Activated gamma-delta T cell (primary cell): ENCODE data around the gene CDC42BPA.
"Not testable (repeated sequence)": the region's sequence is repeated elsewhere in the genome, so short reads cannot be mapped to it uniquely, and the experiment has no call there.

ENCODE experiments used
- DNase-seq: peaks from one replicate; lab custom pipeline; 2025; lab: John Stamatoyannopoulos, UW

The CDC42BPA gene

GRCh38 chr1:227068883-227069282 is 249.4 kb downstream of the CDC42BPA start:
- DNase-seq: no peak

GRCh38 chr1:227066999-227067398 is 251.3 kb downstream of the CDC42BPA start:
- no peak for DNase-seq

DNA sequence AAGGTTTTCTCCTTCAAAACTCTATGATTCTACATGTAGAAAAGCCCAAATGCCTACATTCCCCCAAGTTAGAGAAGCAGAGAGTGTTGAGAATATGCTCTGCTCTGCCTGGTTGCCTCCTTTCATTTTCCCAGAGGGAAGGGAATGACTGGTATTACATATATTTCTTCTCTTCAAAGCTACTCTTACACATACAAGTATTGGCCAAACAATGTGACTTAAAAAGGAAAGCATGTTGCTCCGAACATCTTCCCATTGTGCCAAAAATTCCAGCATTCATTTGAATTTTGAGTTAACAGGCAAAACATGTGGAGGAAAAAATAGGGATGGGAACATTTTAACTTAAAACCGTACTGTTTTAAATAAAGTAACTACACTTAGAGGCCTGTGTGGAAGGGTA is 253.0 kb downstream of the CDC42BPA start:
- no peak for DNase-seq

- DNase-seq: no peak
Observed at GRCh38 chr1:227062306-227062705, 256.0 kb downstream of the CDC42BPA start.

GRCh38 chr1:227059076-227059475 is 259.2 kb downstream of the CDC42BPA start:
- DNase-seq: no peak

DNA sequence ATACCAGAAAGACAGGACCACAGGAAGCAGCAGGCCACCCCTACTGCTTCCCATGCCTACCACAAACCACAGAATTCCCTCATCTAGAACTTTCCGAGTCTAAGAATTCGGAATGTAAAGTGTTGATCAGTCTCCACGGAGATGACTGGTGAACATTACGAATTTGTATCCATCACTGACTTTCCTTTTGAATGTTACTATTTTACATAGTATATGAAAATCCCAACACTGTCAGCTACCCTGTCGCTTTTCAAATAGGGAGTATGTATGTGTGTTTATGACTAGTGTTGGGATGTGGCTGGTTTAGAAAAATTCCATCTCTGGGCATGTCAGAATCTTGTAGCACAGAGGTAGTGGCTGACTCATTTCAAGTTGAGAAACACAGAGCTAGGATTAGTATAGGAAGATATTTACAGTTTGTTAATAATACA is 260.0 kb downstream of the CDC42BPA start:
- no peak for DNase-seq

DNA sequence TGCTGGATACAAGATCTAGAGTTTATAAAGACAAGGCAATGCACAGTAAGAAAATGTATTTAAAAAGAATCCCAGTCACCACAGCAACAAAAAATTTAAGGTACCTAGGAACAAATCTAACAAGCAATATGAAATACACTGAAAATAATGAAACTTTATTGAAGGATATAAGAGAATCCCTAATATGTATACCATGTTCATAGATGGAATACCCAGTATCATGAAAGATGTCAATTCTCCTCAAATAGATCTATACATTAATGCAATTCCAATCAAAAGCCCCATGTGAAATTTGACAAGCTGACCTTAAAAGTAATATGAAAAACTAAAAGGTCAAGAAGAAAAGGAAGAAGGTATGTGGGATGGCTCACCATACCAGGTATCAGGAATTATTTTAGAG is 269.0 kb downstream of the CDC42BPA start:
- no peak for DNase-seq

DNA sequence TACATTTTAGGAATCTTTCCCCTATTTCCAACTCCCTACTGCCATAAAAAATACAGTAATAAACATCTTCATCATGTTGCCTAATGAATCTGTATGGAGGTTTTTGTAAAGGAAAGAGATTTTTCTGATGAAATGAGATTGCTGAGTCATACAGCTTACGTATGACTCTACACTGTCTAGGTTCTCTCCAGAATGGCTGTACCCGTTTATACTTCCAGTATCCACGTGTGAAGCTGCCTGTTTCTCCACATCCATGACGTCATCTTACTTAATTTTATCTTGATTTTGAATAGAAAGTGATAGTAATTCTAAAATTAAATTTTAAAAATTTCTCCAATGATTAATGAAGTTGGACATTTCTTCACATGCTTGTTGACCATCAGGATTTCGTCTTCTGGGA is 274.5 kb downstream of the CDC42BPA start:
- no peak for DNase-seq

DNA sequence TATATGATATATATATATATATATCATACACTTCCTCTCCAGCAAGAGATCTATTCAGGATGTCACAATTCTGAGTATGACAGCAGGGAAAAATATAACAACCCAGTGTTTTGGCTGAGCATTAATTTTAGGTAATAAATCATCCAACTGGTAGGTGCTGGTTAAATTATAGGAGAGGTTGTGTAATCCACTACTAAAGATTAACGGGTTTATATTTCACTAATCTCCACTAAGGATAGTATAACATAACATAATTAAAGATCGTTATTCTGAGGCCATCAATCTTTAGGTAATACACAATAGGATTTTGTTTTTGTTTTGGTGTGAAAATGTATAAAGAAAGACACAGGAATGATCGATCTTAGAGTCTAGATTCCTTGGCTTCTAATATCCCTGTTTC is 276.0 kb downstream of the CDC42BPA start:
- DNase-seq: no peak

DNA sequence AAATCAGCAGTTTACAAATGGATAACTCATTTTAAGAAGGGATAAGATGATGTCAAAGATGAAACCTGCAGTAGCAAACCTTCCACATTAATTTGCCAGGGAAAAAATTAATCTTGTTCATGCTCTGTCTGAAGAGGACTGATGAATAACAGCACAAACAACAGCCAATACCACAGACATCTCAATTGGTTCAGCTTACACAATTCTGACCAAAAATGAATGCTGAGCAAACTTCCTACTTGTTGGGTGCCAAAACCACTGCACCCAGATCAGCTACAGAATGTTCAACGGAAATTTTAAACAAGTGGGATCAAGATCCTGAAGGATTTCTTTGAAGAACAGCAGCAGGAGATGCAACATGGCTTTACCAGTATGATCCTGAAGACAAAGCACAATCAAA is 279.9 kb downstream of the CDC42BPA start:
- DNase-seq: no peak

GRCh38 chr1:227037121-227037520 is 281.2 kb downstream of the CDC42BPA start:
- DNase-seq: no peak

DNA sequence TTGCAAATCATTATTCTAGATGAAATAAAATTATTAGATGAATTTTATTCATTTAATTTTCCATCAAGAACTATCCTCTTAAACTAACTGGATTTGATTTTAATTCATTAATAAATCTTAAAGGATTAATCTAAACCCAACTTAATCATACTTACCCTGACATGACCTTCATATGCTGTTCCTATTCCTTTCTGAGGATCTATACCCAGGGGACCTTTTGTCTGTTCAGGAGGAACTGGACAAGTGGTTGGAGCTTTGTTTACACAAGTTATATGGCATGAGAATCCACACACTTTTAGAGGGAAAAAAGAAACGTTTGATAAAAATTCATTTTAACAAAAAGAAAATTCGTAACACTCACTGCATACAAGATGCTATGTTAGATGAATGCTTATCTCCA is 283.0 kb downstream of the CDC42BPA start:
- no peak for DNase-seq

GRCh38 chr1:227033880-227034279 is 284.4 kb downstream of the CDC42BPA start:
- no peak for DNase-seq

DNA sequence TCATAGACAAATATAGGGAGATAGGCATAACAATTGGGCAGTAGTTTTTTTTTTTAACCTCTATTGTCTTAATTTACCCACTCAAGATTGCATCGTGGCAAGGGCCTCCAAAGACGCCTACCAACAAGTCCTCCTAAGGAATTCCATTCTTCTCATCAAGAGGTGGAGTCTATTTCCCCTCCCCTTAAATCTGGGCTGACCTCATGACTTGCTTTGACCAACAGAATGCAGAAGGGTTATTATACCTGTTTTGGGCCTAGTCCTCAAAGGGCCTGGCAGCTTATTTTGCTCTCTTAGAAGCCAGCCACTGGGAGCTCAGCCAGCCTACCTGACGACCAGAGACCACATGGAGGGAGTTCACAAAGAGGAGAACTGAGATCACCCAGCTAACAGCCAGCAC is 285.9 kb downstream of the CDC42BPA start:
- DNase-seq: no peak

DNA sequence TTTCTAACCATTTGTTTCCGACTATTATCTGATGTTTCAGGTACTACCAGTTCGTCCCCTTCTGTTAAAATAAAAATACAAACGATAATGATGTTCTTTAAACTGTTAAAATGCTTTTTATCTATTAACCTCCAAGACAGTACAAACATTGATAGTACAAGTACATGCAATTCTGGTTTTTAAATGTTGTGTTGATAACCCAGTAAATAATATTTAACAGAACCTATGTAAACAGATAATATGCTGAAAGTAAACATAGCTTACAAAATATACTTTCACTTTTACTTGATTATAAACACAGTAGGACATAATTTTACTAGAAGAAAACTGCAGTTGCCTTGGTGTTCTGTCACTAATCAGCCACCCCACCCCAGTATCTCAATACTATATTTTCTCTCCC is 301.3 kb downstream of the CDC42BPA start:
- no peak for DNase-seq

DNA sequence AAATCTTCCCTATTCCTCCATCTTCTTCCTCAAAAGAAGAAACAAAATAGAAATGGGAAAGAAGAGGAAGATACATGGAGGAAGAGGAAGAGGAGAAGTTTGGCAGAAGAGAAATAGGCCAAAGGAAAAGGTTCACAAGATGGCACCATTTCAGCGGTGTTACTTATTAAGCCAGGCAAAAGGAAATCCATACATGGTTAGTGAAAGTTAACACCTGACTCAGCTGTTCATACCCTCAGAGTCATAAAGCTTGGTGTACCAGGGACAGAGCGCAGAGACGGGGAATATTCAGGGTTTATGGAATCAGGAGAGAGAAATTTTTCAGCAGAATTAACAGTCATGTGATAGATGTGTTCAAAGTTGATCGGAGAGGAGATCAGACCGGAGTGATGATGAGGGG is 307.6 kb downstream of the CDC42BPA start:
- DNase-seq: no peak

GRCh38 chr1:227009937-227010336 is 308.4 kb downstream of the CDC42BPA start:
- DNase-seq: no peak

DNA sequence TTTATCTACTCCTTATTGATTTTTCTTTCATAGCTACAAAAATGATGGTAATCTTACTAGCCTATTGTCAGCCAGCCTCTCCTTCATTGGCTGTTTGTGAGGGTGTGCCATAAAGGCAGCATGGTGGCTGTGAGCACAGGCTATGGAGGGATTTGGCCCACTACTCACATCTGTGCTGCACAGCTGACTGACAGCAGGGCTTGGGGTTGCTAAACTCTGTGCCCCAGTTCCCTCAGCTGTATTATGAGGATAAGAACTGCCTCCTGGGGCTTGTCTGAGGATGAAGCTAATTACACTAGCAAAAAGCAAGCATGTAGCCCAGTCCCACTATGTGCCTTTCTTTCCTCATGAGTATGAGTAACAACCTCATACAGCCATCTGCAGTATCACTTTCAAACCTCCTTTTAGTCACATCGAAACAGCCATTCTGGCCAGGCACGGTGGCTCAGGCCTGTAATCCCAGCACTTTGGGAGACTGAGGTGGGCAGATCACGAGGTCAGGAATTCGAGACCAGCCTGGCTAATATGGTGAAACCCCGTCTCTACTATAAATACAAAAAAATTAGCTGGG is 312.0 kb downstream of the CDC42BPA start:
- no peak for DNase-seq

- no peak for DNase-seq
Observed at GRCh38 chr1:227004796-227005195, 313.5 kb downstream of the CDC42BPA start.

GRCh38 chr1:227003165-227003564 is 315.1 kb downstream of the CDC42BPA start:
- no peak for DNase-seq

DNA sequence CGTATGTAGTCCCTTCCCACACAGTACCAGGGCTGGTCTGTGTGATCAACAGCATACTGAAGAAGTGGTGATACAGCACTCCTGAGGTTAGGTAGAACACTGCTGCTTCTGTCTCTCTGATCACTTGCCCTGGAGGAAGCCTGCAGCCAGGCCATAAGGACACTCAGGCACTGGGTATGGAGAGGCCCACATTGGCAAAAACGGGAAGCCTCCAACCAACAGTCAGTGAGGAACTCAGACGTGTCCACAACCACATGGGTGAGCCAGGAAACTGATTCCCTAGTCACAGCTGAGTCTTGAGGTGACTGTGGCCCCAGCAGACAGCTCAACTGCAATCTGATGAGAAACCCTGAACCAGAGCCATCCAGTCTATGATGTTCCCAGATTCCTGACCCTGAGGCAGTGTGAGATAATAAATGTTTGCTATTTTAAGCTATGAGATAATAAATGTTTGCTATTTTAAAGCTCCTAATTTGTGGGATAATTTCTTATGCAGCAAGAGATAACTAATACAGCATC is 315.7 kb downstream of the CDC42BPA start:
- DNase-seq: no peak

DNA sequence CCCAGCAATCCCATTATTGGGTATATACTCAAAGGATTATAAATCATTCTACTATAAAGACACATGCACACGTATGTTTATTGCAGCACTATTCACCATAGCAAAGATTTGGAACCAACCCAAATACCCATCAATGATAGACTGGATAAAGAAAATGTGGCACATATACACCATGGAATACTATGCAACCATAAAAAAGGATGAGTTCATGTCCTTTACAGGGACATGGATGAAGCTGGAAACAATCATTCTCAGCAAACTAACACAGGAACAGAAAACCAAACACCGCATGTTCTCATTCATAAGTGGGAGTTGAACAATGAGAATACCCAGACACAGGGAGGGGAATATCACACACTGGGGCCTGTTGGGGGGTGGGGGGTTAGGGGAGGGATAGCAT is 318.7 kb downstream of the CDC42BPA start:
- DNase-seq: not testable (repeated sequence)

DNA sequence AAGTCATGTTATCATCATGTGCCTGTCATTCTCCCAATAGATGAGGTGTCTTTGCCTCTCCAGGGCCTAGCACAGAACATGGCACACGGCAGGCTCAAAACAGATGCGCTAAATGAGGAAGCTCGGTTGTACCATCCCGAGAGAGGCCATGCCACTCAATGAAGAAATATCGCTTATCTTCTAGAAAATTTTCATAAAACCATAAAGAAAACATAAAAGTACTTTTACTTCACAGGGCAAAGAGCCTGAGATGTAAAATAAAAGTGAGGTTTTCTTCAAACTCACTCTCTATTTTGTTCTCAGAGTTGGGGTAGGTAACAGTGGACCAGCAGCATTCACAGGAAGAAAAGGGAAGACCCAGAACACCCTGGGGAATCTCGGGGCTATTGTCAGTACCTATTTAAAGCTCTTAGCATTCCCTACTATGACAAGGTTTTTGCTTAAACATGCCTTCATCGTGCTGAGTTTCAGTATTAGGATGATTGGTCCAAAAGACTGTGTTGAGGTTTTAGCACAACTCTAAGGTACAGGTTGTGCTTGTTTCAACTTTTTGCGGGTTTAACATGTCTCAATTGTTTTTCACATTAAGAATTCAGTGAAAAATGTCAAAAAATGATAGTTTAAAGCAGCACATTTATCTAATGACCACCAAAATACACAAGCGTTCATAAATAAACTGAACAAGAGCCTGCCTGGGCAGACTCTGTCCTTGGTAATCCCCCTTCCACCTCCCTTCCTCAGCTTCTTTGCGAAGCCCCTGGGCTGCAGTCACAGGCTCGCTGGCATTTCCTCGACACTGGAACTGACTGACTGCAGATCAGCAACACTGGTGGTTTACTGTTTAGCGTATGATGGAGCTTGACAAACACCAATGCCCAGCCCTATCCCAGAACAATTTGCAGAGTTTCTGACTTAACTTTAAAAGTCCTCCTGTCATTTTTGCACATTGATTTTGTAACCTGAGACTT is 322.6 kb downstream of the CDC42BPA start:
- DNase-seq: no peak
